ENCODE data around the gene KIF1A.

KIF1A gene

DNA sequence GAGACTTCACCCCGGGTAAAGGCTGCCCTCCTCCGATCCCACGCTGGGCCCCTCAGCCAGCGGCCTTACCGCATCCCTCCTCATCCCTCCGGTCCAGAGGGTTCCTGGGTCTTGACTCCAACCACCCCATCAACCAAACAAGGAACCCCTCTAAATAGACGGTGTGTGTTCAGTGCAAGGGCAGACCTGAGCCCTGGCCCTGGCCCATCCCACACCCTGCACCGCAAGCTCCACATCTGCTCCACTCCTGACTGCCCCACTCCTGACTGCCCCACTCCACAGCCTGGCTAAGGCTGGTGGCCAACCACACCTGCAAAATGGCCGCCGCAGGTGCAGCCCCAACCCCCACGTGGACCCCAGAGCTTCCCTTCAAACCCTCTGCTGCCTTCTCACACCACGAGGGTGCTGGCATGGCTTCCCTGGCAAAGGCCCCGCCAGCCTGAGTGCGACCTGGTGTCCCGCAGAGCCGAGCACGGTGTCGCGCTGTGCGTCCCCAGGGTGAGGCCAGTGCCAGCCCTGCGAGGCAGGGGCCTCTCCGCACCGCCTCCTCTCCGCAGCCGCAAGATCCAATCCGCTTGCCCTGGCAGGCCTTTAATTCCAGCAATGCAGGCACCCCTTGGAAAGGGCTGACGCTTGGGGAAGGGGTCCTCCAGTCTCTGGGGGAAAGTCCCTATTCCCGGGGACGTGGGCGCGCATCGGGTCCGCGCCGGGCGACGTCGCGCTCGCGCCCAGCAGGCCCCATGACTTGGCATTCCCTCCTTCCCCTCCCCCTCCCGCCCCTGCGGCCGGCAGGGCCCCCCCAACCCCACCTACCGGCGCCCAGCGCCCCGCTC, 1.5 kb downstream of the KIF1A start:
- TF ChIP-seq, protein P1, sequence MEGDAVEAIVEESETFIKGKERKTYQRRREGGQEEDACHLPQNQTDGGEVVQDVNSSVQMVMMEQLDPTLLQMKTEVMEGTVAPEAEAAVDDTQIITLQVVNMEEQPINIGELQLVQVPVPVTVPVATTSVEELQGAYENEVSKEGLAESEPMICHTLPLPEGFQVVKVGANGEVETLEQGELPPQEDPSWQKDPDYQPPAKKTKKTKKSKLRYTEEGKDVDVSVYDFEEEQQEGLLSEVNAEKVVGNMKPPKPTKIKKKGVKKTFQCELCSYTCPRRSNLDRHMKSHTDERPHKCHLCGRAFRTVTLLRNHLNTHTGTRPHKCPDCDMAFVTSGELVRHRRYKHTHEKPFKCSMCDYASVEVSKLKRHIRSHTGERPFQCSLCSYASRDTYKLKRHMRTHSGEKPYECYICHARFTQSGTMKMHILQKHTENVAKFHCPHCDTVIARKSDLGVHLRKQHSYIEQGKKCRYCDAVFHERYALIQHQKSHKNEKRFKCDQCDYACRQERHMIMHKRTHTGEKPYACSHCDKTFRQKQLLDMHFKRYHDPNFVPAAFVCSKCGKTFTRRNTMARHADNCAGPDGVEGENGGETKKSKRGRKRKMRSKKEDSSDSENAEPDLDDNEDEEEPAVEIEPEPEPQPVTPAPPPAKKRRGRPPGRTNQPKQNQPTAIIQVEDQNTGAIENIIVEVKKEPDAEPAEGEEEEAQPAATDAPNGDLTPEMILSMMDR (conservative IDR thresholded peaks at IDR 0.05; ENCODE audit: low read depth), result no peak
- ChIA-PET CTCF (no interaction called here), POLR2A (ENCODE audit: low non-redundant PET) (no interaction called here)
- no peak for DNase-seq (ENCODE audit: low spot score)
- H3K27ac ChIP-seq, result no peak overlapping the region

DNA sequence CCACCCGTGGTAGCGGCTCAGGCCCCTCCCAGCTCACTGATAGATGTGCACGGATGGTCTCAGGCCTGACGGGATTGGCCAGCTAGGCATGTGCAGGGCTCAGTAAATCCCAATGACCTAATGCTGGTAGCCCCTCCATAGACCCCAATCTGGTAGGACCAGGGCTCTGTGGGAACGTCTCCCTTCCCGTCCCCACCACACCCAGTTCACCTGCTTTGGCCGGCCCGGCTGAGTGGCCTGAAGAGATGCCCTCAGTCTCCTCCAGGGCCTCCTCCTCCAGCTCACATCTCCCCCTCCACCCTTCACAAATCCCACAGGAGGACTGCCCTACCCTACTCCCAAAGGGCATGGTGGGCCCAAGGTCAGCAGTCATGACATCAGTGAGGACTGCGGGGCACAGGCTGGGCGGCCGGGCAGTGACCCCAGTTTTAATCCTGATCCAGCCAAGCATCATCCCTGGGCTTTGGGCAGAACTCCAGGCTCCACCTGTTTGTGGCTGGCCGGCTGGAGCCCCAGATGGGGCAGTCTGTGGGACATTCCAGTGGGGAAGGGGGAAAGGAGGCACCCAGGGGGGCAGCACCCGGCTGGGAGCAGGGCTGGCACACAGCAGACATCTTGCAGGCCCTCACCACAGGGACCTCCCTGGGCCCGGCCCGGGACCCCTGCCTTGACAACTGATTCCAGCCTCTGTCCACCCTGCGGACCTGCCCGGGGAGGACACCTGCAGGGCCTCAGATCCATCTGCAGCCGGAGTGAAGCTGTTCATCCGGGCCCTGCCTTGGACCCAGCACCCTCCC, 2.3 kb downstream of the KIF1A start:
- H3K27ac ChIP-seq, result no peak overlapping the region
- TF ChIP-seq, protein P1 (conservative IDR thresholded peaks at IDR 0.05; ENCODE audit: low read depth), result no peak
- no peak for DNase-seq (ENCODE audit: low spot score)
- ChIA-PET POLR2A (ENCODE audit: low non-redundant PET) (no interaction called here), CTCF (interaction anchor here (0.6 kb wide), 1 partner anchor 366 kb away, joined by 5 read pairs; no protein-coding TSS in a partner anchor)

DNA sequence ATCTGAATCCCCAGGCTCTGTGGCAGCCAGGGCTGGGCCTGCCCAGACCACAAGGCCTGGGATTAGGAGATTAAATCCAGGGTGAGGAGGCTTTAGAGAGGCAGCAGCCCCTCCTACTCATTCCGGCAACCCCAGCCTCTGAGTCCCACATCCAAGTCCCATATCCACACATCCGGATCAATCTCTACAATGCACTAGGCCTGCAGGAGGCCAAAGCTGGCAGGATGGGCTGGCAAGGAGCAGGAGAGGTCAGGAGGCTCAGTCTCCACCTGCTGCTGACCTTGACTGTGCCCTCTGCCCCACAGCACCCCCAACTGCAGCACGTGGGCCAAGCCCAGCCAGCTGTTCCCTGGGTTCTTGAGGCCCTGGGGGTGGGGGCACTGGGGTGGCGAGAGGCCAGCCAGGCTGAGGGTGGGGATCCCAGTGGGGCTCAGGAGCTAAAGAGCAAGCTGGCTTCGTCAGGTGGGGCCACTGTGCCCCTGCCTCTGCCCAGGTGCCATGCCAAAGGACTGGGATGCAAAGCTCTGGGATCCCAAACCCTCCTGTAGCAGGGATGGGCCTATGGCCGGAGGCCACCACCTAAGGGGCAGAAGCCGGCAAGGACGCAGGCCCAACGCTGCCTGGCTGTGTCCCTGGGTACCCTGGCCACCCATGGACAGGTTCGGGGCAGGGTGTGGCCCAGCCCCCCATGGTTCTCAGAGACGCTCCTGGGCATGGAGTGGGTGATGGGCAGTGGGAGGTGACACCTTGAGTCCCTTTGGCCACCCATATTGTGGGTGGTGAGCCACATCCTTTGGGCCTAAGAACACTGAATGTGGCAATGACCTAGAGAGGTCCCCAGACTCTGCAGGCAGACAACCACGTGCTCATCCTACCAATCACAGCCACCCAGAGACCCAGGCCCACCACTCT, 3.2 kb downstream of the KIF1A start:
- ChIA-PET POLR2A (ENCODE audit: low non-redundant PET) (no interaction called here), CTCF (interaction anchor here (0.6 kb wide), 3 partner anchors 12 to 365 kb away, joined by 3 to 5 read pairs (median 3); no protein-coding TSS in a partner anchor)
- H3K27ac ChIP-seq, result no peak overlapping the region
- TF ChIP-seq, protein P1 (conservative IDR thresholded peaks at IDR 0.05; ENCODE audit: low read depth), result no peak
- no peak for DNase-seq (ENCODE audit: low spot score)

DNA sequence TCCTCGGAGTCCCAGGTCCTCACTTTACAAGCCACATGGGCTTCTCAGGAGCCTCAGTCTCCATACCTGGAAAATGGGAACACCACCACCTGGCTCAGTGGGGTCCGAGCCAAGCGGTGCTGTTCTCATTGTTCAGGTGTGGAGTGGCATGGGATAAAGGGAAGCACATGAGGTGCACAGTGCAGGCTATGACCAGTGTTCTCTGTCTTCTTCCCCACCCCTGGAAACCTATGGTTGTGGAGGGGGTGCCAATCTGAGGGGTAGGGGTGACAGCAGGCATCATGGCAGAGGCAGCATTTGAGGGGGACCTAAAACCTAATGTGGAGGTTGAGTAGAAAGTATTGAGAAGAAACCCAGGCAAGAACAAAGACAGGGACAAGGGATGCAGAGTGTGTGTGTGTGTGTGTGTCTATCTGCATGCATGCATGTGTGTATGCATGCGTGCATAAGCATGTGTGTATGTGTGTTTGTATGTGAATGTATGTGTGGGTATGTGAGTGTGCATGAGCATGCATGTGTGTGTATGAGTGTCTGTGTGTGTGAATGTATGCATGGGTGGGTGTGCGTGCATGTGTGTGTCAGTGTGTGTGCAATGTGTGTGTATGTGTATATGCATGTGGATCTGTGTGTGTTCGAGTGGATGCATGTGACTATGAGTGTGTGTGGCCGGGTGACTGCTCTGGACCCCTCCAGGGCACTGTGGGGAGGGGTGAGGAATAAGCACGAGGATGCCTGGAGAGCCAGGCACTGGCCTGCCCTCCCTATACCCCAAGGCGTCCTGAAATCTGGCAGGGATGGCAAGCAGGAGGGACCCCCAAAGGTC, 4.0 kb downstream of the KIF1A start:
- no peak overlapping the region for H3K27ac ChIP-seq
- CTCF ChIA-PET, result interaction anchor here (0.6 to 1.3 kb wide), 3 partner anchors 13 to 198 kb away, joined by 3 read pairs; no protein-coding TSS in a partner anchor
- TF ChIP-seq, protein P1 (conservative IDR thresholded peaks at IDR 0.05; ENCODE audit: low read depth), result no peak
- POLR2A ChIA-PET (ENCODE audit: low non-redundant PET), result no interaction called here
- no peak for DNase-seq (ENCODE audit: low spot score)

DNA sequence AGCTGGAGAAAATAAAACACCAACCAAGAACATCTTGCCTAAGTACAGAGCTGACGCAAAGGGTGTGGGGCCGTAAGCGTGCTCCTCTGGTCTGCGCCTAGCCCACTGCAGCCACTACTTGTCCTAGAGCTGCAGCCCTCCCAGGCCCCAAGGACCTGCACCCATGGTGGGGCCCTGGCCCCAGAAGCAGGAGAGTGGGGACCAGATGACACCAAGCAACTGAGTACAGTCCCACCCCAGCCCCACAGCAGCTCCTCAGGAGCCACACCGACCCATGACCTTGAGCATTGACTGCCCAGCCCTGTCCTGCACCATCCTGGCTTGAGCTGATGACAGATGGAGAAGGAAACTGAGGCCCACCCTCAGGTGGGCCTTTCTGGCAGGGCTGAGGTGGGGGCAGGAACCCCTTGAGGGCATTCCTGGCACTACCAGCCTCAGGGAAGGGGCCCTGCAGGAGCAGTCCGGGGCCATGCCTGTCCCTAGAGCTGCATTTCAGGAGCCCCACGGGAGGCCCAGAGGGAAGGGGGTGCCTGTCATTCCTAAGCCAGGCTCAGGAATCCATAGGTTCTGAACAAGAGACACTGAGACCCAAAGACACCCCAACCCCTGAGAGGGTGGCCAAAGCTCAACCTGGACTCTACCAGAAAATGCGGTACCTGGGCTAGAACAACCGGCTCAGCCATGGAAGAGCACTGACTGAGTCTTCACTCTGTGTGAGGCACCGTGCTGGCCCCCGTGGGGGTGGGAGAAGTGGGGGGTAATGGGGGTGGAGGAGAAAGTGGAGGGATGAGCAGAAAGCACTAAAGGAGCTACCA, 4.9 kb downstream of the KIF1A start:
- ChIA-PET POLR2A (ENCODE audit: low non-redundant PET) (no interaction called here), CTCF (interaction anchor here (0.6 to 1.3 kb wide), 2 partner anchors 25 to 101 kb away, joined by 3 to 6 read pairs; no protein-coding TSS in a partner anchor)
- DNase-seq (ENCODE audit: low spot score), result no peak
- TF ChIP-seq, protein P1 (conservative IDR thresholded peaks at IDR 0.05; ENCODE audit: low read depth), result no peak
- no peak overlapping the region for H3K27ac ChIP-seq
